Neural cell (in vitro differentiated cells): Measurements from ENCODE around the gene PAK4. TPM values are rescaled to one million over a fixed set of nuclear protein-coding genes. Genes with fewer than 3 reads are reported as not detected.

ENCODE experiments used
- H2AFZ ChIP-seq: fragments of 200-600, 300-800 bp; sonication (generic), shearing (Covaris generic); 2 replicates; pipeline ENCODE4 v1.6.0; 2014; ENCODE audit warnings: low read depth, mild to moderate bottlenecking, antibody characterized with exemption, low read length, moderate library complexity
- H3F3A ChIP-seq: fragments of 200-600 bp; shearing (Covaris generic); 2 replicates; pipeline ENCODE4 v1.6.1; 2016; ENCODE audit warnings: mild to moderate bottlenecking, moderate library complexity, mixed read lengths, antibody characterized with exemption, low read length; ENCODE audit not compliant: insufficient read depth, poor library complexity, severe bottlenecking
- H3K27ac ChIP-seq: fragments of 200-600, 300-800 bp; sonication (generic), shearing (Covaris generic); 2 replicates; pipeline ENCODE4 v1.5.1; 2014; ENCODE audit warnings: mild to moderate bottlenecking, low read length, moderate library complexity
- H3K27me3 ChIP-seq: fragments of 300-800, 200-600 bp; sonication (generic), shearing (Covaris generic); 2 replicates; pipeline ENCODE4 v1.6.0; 2014; ENCODE audit warnings: mild to moderate bottlenecking, low read depth, low read length, moderate library complexity; ENCODE audit not compliant: insufficient read depth
- H3K36me3 ChIP-seq: fragments of 300-800, 200-600 bp; sonication (generic), shearing (Covaris generic); 2 replicates; pipeline ENCODE4 v1.5.1; 2014; ENCODE audit warnings: mild to moderate bottlenecking, antibody characterized with exemption, low read length, moderate library complexity; ENCODE audit not compliant: insufficient read depth
- H3K4me2 ChIP-seq: fragments of 300-800, 200-600 bp; sonication (generic), shearing (Covaris generic); 2 replicates; pipeline ENCODE4 v1.6.0; 2014; ENCODE audit warnings: mild to moderate bottlenecking, low read length
- H3K4me3 ChIP-seq: fragments of 300-800, 200-600 bp; sonication (generic), shearing (Covaris generic); 2 replicates; pipeline ENCODE4 v1.5.1; 2014; ENCODE audit warnings: mild to moderate bottlenecking, low read length, moderate library complexity
- H3K79me2 ChIP-seq: fragments of 200-600 bp; shearing (Covaris generic); replicated peaks from 2 replicates; pipeline ENCODE4 v1.6.0; 2014; ENCODE audit warnings: mild to moderate bottlenecking, low read length, moderate library complexity; ENCODE audit not compliant: insufficient read depth
- H3K9ac ChIP-seq: fragments of 300-800, 200-600 bp; sonication (generic), shearing (Covaris generic); 2 replicates; pipeline ENCODE4 v1.6.1; 2016; ENCODE audit warnings: mild to moderate bottlenecking, low read length, mixed read lengths
- H3K9me2 ChIP-seq: fragments of 200-600 bp; shearing (Covaris generic); 2 replicates; pipeline ENCODE4 v1.6.1; 2016; ENCODE audit warnings: mild to moderate bottlenecking, low read length, mixed read lengths; ENCODE audit not compliant: insufficient read depth
- H3K9me3 ChIP-seq: fragments of 200-600, 300-800 bp; sonication (generic), shearing (Covaris generic); 2 replicates; pipeline ENCODE4 v1.6.1; 2016; ENCODE audit warnings: mild to moderate bottlenecking, mixed run types, low read length, moderate library complexity, mixed read lengths
- H4K20me1 ChIP-seq: fragments of 200-600 bp; shearing (Covaris generic); 2 replicates; pipeline ENCODE4 v1.6.1; 2016; ENCODE audit warnings: mild to moderate bottlenecking, mixed run types; ENCODE audit not compliant: insufficient read depth
- EP300 ChIP-seq: fragments of 450-650 bp; conservative IDR thresholded peaks from 2 replicates; pipeline ENCODE4 v1.6.1; 2014; ENCODE audit warnings: antibody characterized with exemption, mild to moderate bottlenecking, moderate library complexity; ENCODE audit not compliant: poor library complexity, severe bottlenecking
- EZH2 ChIP-seq: fragments of 200-600, 300-800 bp; shearing (Covaris generic), sonication (generic); IDR thresholded peaks from 2 replicates; pipeline ENCODE4 v1.6.1; 2014; ENCODE audit warnings: antibody characterized with exemption, low read length, borderline replicate concordance, mild to moderate bottlenecking; ENCODE audit not compliant: insufficient read depth, poor library complexity, severe bottlenecking
- MXI1 ChIP-seq: fragments of 450-650 bp; conservative IDR thresholded peaks from 2 replicates; pipeline ENCODE4 v1.6.1; 2014; ENCODE audit warnings: antibody characterized with exemption, mild to moderate bottlenecking; ENCODE audit not compliant: poor library complexity, severe bottlenecking
- POLR2AphosphoS5 ChIP-seq: IDR thresholded peaks from 2 replicates; pipeline ENCODE4 v1.6.1; 2012
- RAD21 ChIP-seq: fragments of 450-650 bp; conservative IDR thresholded peaks from 2 replicates; pipeline ENCODE4 v1.6.1; 2014; ENCODE audit warnings: antibody characterized with exemption, mild to moderate bottlenecking, moderate library complexity
- SMC3 ChIP-seq: fragments of 450-650 bp; conservative IDR thresholded peaks from 2 replicates; pipeline ENCODE4 v1.6.1; 2014; ENCODE audit warnings: antibody characterized with exemption, mild to moderate bottlenecking, moderate library complexity; ENCODE audit not compliant: poor library complexity
- TAF1 ChIP-seq: IDR thresholded peaks from 2 replicates; pipeline ENCODE4 v1.6.1; 2012; ENCODE audit warnings: low read depth
- polyA plus RNA-seq: library from polyadenylated mRNA; depleted of rRNA; stranded (reverse); fragments of >200 nt; gene quantifications from 2 replicates; pipeline ENCODE4 v1.2.3, GENCODE V29; 2014
- TF ChIP-seq, protein P1 (sequence below): fragments of 450-650 bp; IDR thresholded peaks from 2 replicates; pipeline ENCODE4 v1.5.1; 2014; ENCODE audit warnings: antibody characterized with exemption, mild to moderate bottlenecking, moderate library complexity; ENCODE audit not compliant: poor library complexity, severe bottlenecking
- TF ChIP-seq, protein P2 (sequence below): IDR thresholded peaks from 2 replicates; pipeline ENCODE4 v1.6.1; 2012; ENCODE audit warnings: borderline replicate concordance

The PAK4 gene
- polyA plus RNA-seq, 1 donor from 2014 or later: 5.4 TPM

DNA sequence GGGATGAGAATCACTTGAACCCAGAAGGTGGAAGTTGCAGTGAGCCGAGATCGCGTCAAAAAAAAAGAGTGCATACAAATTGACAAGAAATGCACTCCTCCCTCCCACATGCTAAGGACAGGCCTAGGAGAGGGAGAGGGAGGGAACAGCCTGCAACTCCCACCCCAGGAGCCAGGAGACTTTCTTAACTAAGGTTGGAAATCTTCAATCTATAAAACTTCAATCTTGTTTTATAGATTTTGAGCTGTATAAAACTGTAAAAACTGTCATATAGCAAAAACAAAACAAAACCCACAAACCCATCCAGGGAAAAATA, 79.8 kb downstream of the PAK4 start:
- no peaks in the 10 kb centered on the region for H4K20me1 ChIP-seq
- H3K36me3 ChIP-seq: no peaks in the 10 kb centered on the region
- H3K4me3 ChIP-seq: no peak overlapping the region
- no peaks in the 10 kb centered on the region for H3K79me2 ChIP-seq
- no peaks in the 10 kb centered on the region for H3K9me3 ChIP-seq
- no peak overlapping the region for H3K4me2 ChIP-seq
- H3K9me2 ChIP-seq: no peaks in the 10 kb centered on the region
- H3K9ac ChIP-seq: no peak overlapping the region
- H3K27me3 ChIP-seq: peaks cover 17% of the 10 kb centered on the region
- no peak overlapping the region for H2AFZ ChIP-seq
- no peaks in the 10 kb centered on the region for H3F3A ChIP-seq
- H3K27ac ChIP-seq: no peak overlapping the region
- TF ChIP-seq EZH2 (no peak), SMC3 (no peak), EP300 (no peak), MXI1 (no peak), POLR2AphosphoS5 (no peak), TAF1 (no peak), RAD21 (no peak)
- TF ChIP-seq, protein P1, sequence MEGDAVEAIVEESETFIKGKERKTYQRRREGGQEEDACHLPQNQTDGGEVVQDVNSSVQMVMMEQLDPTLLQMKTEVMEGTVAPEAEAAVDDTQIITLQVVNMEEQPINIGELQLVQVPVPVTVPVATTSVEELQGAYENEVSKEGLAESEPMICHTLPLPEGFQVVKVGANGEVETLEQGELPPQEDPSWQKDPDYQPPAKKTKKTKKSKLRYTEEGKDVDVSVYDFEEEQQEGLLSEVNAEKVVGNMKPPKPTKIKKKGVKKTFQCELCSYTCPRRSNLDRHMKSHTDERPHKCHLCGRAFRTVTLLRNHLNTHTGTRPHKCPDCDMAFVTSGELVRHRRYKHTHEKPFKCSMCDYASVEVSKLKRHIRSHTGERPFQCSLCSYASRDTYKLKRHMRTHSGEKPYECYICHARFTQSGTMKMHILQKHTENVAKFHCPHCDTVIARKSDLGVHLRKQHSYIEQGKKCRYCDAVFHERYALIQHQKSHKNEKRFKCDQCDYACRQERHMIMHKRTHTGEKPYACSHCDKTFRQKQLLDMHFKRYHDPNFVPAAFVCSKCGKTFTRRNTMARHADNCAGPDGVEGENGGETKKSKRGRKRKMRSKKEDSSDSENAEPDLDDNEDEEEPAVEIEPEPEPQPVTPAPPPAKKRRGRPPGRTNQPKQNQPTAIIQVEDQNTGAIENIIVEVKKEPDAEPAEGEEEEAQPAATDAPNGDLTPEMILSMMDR: no peak
- TF ChIP-seq, protein P2, sequence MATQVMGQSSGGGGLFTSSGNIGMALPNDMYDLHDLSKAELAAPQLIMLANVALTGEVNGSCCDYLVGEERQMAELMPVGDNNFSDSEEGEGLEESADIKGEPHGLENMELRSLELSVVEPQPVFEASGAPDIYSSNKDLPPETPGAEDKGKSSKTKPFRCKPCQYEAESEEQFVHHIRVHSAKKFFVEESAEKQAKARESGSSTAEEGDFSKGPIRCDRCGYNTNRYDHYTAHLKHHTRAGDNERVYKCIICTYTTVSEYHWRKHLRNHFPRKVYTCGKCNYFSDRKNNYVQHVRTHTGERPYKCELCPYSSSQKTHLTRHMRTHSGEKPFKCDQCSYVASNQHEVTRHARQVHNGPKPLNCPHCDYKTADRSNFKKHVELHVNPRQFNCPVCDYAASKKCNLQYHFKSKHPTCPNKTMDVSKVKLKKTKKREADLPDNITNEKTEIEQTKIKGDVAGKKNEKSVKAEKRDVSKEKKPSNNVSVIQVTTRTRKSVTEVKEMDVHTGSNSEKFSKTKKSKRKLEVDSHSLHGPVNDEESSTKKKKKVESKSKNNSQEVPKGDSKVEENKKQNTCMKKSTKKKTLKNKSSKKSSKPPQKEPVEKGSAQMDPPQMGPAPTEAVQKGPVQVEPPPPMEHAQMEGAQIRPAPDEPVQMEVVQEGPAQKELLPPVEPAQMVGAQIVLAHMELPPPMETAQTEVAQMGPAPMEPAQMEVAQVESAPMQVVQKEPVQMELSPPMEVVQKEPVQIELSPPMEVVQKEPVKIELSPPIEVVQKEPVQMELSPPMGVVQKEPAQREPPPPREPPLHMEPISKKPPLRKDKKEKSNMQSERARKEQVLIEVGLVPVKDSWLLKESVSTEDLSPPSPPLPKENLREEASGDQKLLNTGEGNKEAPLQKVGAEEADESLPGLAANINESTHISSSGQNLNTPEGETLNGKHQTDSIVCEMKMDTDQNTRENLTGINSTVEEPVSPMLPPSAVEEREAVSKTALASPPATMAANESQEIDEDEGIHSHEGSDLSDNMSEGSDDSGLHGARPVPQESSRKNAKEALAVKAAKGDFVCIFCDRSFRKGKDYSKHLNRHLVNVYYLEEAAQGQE: no peak

DNA sequence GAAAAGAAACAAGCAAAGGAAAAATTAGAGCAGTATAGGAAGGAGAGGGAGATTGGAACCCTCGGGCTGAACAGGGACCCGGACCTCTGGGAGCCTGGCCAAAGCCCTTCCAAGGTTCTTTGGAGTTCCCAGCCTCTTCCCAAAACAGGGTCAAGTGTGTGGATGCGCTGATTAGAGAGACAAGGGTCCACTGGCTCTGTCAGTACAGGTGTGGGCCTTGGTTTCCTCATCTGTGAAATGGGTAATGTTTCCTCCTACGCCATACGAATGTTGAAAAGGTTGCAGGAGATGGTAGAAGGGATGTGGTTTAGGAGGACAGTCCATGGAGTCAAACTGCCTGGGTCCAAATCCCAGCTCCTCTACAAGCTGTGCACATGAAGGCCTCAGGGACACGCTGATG, 80.5 kb downstream of the PAK4 start:
- Histone ChIP-seq H3K9me2 (no peaks in the 10 kb centered on the region), H3K79me2 (no peaks in the 10 kb centered on the region), H3K36me3 (no peaks in the 10 kb centered on the region), H3F3A (no peaks in the 10 kb centered on the region), H2AFZ (no peak overlapping the region), H4K20me1 (no peaks in the 10 kb centered on the region), H3K9me3 (no peaks in the 10 kb centered on the region), H3K9ac (no peak overlapping the region), H3K4me3 (no peak overlapping the region), H3K27me3 (peaks cover 17% of the 10 kb centered on the region), H3K4me2 (no peak overlapping the region), H3K27ac (no peak overlapping the region)
- no peak for TF ChIP-seq EZH2
- TF ChIP-seq, protein P1: no peak
- no peak for TF ChIP-seq POLR2AphosphoS5
- TF ChIP-seq EP300: no peak
- TF ChIP-seq RAD21: no peak
- TF ChIP-seq, protein P2: no peak
- TF ChIP-seq MXI1: no peak
- no peak for TF ChIP-seq TAF1
